Measurements from ENCODE around the gene SH3RF3.

SH3RF3 gene

DNA sequence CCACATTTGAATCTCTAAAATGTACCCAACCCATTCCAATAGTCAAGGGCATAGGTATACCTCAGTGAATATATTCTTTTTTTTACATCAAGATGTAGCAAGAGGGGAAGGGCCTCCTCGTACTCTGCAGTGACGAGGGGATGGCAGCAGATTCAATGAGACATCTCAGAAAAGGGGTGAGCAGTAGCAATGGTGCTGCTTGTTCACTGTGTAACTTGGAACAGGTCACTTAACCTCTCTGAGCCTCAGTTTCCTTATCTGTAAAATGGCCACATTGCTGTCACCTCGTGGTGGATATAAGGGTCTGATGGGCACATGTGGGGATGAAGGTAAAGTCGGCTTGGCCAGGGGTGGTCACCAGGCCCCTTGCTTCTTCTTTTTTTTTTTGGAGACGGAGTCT lies 263.1 kb downstream of the SH3RF3 start:
- Histone ChIP-seq H2AK5ac (ENCODE audit: low read length, severe bottlenecking) (no peak overlapping the region), H3K27me3 (ENCODE audit: control insufficient read depth in 1 of 2, insufficient read depth in 1 of 2, low read length in 2 of 2) (no peaks in the 10 kb centered on the region), H2BK15ac (ENCODE audit: low read depth, poor library complexity, severe bottlenecking) (no peak overlapping the region), H3K4ac (ENCODE audit: low read depth in 1 of 2, low read length in 2 of 2) (no peak overlapping the region), H4K8ac (ENCODE audit: low read length) (no peak overlapping the region), H2BK12ac (ENCODE audit: low read length in 2 of 2) (no peak overlapping the region), H3K4me3 (ENCODE audit: insufficient read depth in 1 of 2, low read depth in 1 of 2, low read length in 2 of 2) (no peak overlapping the region), H2BK120ac (ENCODE audit: low read depth, low read length) (no peak overlapping the region), H3K27ac (ENCODE audit: low read length, poor library complexity, severe bottlenecking) (no peak overlapping the region), H3K18ac (ENCODE audit: low read depth in 1 of 2, low read length in 2 of 2) (no peak overlapping the region), H3K4me2 (ENCODE audit: low read length, poor library complexity, severe bottlenecking) (no peak overlapping the region), H3K9ac (ENCODE audit: low read length) (no peak overlapping the region), H2BK5ac (ENCODE audit: low read depth, low read length, poor library complexity, severe bottlenecking) (no peak overlapping the region), H3K14ac (ENCODE audit: low read length in 2 of 2) (no peak overlapping the region), H3K79me1 (replicated peaks; ENCODE audit: low read length, poor library complexity, severe bottlenecking) (peaks cover 1% of the 10 kb centered on the region), H3K36me3 (ENCODE audit: control insufficient read depth in 1 of 2, insufficient read depth in 2 of 2, low read depth in 1 of 2, low read length in 2 of 2) (peaks cover 0 to 18% of the 10 kb centered on the region in 2 experiments), H2AFZ (ENCODE audit: low read depth, low read length) (no peak overlapping the region), H3K4me1 (ENCODE audit: control insufficient read depth, insufficient read depth, low read depth, low read length) (peaks cover 5% of the 10 kb centered on the region), H3K9me3 (ENCODE audit: control insufficient read depth, low read length) (no peaks in the 10 kb centered on the region), H3K23ac (ENCODE audit: low read length in 2 of 2) (no peak overlapping the region), H4K91ac (ENCODE audit: low read length) (no peak overlapping the region)
- WGBS = 98% methylated on average over 5 of the region's 5 CpGs
- DNase-seq = no peak

DNA sequence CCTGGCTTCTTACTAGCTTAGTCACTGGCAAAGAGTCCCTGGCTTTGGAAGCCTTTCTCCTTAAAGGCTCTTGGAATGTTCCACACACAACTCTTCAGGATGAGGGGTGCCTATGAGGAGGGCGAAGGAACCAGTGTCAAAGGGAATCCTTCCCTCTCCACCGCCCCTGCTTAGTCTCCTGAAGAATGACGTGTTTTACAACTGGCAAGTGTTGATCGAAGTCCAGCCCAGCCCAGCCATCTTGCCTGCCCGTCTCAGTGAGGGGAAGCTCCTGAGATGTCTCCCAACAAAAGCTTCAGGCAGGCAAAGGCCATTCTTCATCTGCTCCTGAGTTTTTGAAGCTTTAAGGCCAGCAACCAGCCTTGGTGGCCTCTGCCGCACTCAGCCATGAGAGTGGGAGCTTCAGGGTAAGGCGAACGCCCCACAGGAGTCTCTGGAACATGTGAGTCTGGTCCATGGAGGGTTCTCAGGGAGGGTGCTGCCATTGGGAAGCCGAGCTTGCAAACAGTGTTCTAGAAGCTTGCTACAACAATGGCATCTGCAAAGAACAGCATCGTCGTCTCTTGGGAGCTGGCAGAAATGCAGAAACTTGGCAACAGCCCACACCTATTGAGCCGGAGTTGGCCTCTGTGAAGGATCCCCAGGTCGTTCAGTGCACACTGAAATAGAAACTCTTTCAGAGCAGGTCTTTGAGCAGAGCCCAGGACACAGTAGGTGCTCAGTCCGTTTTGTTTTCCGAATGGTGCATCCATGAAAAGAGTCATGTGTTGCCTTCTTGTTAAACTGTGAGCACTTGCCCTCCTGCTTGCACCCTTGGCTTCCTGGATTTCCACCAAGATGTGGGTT lies 264.0 kb downstream of the SH3RF3 start:
- no peak for DNase-seq
- Histone ChIP-seq H2BK120ac (ENCODE audit: low read depth, low read length) (no peak overlapping the region), H4K8ac (ENCODE audit: low read length) (no peak overlapping the region), H2AK5ac (ENCODE audit: low read length, severe bottlenecking) (no peak overlapping the region), H3K79me1 (replicated peaks; ENCODE audit: low read length, poor library complexity, severe bottlenecking) (no peaks in the 10 kb centered on the region), H4K91ac (ENCODE audit: low read length) (no peak overlapping the region), H3K4me3 (ENCODE audit: insufficient read depth in 1 of 2, low read depth in 1 of 2, low read length in 2 of 2) (no peak overlapping the region), H3K4me2 (ENCODE audit: low read length, poor library complexity, severe bottlenecking) (no peak overlapping the region), H3K36me3 (ENCODE audit: control insufficient read depth in 1 of 2, insufficient read depth in 2 of 2, low read depth in 1 of 2, low read length in 2 of 2) (peaks cover 0 to 18% of the 10 kb centered on the region in 2 experiments), H3K9me3 (ENCODE audit: control insufficient read depth, low read length) (no peaks in the 10 kb centered on the region), H3K4me1 (ENCODE audit: control insufficient read depth, insufficient read depth, low read depth, low read length) (peaks cover 7% of the 10 kb centered on the region), H3K27ac (ENCODE audit: low read length, poor library complexity, severe bottlenecking) (no peak overlapping the region), H3K27me3 (ENCODE audit: control insufficient read depth in 1 of 2, insufficient read depth in 1 of 2, low read length in 2 of 2) (no peaks in the 10 kb centered on the region), H3K14ac (ENCODE audit: low read length in 2 of 2) (no peak overlapping the region), H3K18ac (ENCODE audit: low read depth in 1 of 2, low read length in 2 of 2) (no peak overlapping the region), H2BK12ac (ENCODE audit: low read length in 2 of 2) (no peak overlapping the region), H2BK15ac (ENCODE audit: low read depth, poor library complexity, severe bottlenecking) (no peak overlapping the region), H3K23ac (ENCODE audit: low read length in 2 of 2) (no peak overlapping the region), H2BK5ac (ENCODE audit: low read depth, low read length, poor library complexity, severe bottlenecking) (no peak overlapping the region), H3K4ac (ENCODE audit: low read depth in 1 of 2, low read length in 2 of 2) (no peak overlapping the region), H2AFZ (ENCODE audit: low read depth, low read length) (no peak overlapping the region), H3K9ac (ENCODE audit: low read length) (no peak overlapping the region)
- WGBS = 94% methylated on average over 15 of the region's 15 CpGs

DNA sequence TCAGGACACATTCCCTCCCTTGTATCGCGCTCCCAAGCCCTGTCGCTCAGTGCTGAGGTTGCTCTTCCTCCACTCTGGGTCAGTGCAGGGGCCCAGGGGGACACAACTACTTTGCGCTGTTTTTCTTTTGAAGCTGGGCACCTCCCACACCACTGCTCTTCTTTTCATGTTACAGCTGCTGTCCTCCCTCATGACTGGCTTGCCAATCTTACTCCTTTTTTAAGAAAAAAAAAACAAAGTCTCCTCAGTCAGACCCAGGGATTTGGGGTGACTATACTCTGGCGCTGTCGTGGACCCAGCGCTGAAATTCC lies 264.6 kb downstream of the SH3RF3 start:
- no peak for DNase-seq
- H3K79me1 ChIP-seq (replicated peaks; ENCODE audit: low read length, poor library complexity, severe bottlenecking) = no peaks in the 10 kb centered on the region
- H3K4ac ChIP-seq (ENCODE audit: low read depth in 1 of 2, low read length in 2 of 2) = no peak overlapping the region
- no peak overlapping the region for H2BK12ac ChIP-seq (ENCODE audit: low read length in 2 of 2)
- H2BK15ac ChIP-seq (ENCODE audit: low read depth, poor library complexity, severe bottlenecking) = no peak overlapping the region
- no peak overlapping the region for H4K91ac ChIP-seq (ENCODE audit: low read length)
- H3K23ac ChIP-seq (ENCODE audit: low read length in 2 of 2) = no peak overlapping the region
- H3K14ac ChIP-seq (ENCODE audit: low read length in 2 of 2) = no peak overlapping the region
- H3K27me3 ChIP-seq (ENCODE audit: control insufficient read depth in 1 of 2, insufficient read depth in 1 of 2, low read length in 2 of 2) = no peaks in the 10 kb centered on the region
- no peak overlapping the region for H3K18ac ChIP-seq (ENCODE audit: low read depth in 1 of 2, low read length in 2 of 2)
- no peak overlapping the region for H2AK5ac ChIP-seq (ENCODE audit: low read length, severe bottlenecking)
- no peak overlapping the region for H2BK120ac ChIP-seq (ENCODE audit: low read depth, low read length)
- no peak overlapping the region for H2BK5ac ChIP-seq (ENCODE audit: low read depth, low read length, poor library complexity, severe bottlenecking)
- no peak overlapping the region for H3K4me3 ChIP-seq (ENCODE audit: insufficient read depth in 1 of 2, low read depth in 1 of 2, low read length in 2 of 2)
- WGBS = 94% methylated on average over 7 of the region's 7 CpGs
- no peak overlapping the region for H3K9ac ChIP-seq (ENCODE audit: low read length)
- peaks cover 9% of the 10 kb centered on the region for H3K4me1 ChIP-seq (ENCODE audit: control insufficient read depth, insufficient read depth, low read depth, low read length)
- H3K36me3 ChIP-seq (ENCODE audit: control insufficient read depth in 1 of 2, insufficient read depth in 2 of 2, low read depth in 1 of 2, low read length in 2 of 2) = peaks cover 0 to 20% of the 10 kb centered on the region in 2 experiments
- no peak overlapping the region for H3K4me2 ChIP-seq (ENCODE audit: low read length, poor library complexity, severe bottlenecking)
- H3K9me3 ChIP-seq (ENCODE audit: control insufficient read depth, low read length) = no peaks in the 10 kb centered on the region
- H3K27ac ChIP-seq (ENCODE audit: low read length, poor library complexity, severe bottlenecking) = no peak overlapping the region
- no peak overlapping the region for H4K8ac ChIP-seq (ENCODE audit: low read length)
- no peak overlapping the region for H2AFZ ChIP-seq (ENCODE audit: low read depth, low read length)

DNA sequence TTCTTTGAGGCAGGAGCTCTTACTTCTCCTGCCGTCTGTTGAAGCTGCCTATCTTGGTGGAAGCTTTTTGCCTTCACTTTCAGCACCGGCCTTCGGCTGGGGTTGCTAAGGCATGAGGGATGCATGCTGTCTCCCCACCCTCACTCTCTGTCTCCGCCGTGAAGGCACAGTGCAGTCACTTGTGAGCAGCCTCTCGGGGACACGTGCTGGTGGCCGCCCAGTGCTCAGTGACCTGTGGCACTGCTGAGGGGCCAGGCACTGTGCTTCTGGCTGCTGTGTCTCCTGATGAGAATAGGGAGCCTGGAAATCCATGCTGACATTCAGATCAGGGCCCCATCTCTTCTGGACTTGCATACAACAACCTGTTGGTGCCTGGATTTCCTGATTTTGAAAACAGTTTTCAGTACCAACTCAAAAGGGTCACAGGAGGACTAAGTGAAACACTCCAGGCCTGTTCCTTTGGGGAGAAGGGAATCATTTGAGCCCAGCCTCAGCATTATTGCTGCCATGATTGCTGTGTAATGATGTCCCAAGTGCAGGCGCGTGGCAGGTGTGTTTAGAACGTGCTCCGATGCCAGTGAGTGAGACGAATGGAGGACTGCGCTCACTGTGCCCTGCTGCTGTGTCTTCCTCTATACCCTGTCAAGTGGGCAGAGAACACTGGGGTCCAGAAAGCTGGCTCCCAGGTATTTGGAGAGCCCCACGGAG lies 266.6 kb downstream of the SH3RF3 start:
- no peak overlapping the region for H2BK5ac ChIP-seq (ENCODE audit: low read depth, low read length, poor library complexity, severe bottlenecking)
- WGBS = 93% methylated on average over 15 of the region's 15 CpGs
- H3K4me1 ChIP-seq (ENCODE audit: control insufficient read depth, insufficient read depth, low read depth, low read length) = peaks cover 11% of the 10 kb centered on the region

More for the DNA sequence above, 266.6 kb downstream of the SH3RF3 start:
- Histone ChIP-seq H4K91ac (ENCODE audit: low read length) (no peak overlapping the region), H3K9me3 (ENCODE audit: control insufficient read depth, low read length) (no peaks in the 10 kb centered on the region), H3K23ac (ENCODE audit: low read length in 2 of 2) (no peak overlapping the region), H3K36me3 (ENCODE audit: control insufficient read depth in 1 of 2, insufficient read depth in 2 of 2, low read depth in 1 of 2, low read length in 2 of 2) (peaks cover 10 to 26% of the 10 kb centered on the region in 2 experiments), H3K79me1 (replicated peaks; ENCODE audit: low read length, poor library complexity, severe bottlenecking) (no peaks in the 10 kb centered on the region), H2BK120ac (ENCODE audit: low read depth, low read length) (no peak overlapping the region), H3K18ac (ENCODE audit: low read depth in 1 of 2, low read length in 2 of 2) (no peak overlapping the region), H2AK5ac (ENCODE audit: low read length, severe bottlenecking) (no peak overlapping the region), H3K4me2 (ENCODE audit: low read length, poor library complexity, severe bottlenecking) (no peak overlapping the region), H3K27ac (ENCODE audit: low read length, poor library complexity, severe bottlenecking) (no peak overlapping the region), H3K4me3 (ENCODE audit: insufficient read depth in 1 of 2, low read depth in 1 of 2, low read length in 2 of 2) (no peak overlapping the region), H2AFZ (ENCODE audit: low read depth, low read length) (no peak overlapping the region), H4K8ac (ENCODE audit: low read length) (no peak overlapping the region), H3K27me3 (ENCODE audit: control insufficient read depth in 1 of 2, insufficient read depth in 1 of 2, low read length in 2 of 2) (no peaks in the 10 kb centered on the region), H3K14ac (ENCODE audit: low read length in 2 of 2) (no peak overlapping the region), H3K9ac (ENCODE audit: low read length) (no peak overlapping the region), H2BK12ac (ENCODE audit: low read length in 2 of 2) (no peak overlapping the region), H2BK15ac (ENCODE audit: low read depth, poor library complexity, severe bottlenecking) (no peak overlapping the region), H3K4ac (ENCODE audit: low read depth in 1 of 2, low read length in 2 of 2) (no peak overlapping the region)
- no peak for DNase-seq

All from mesenchymal stem cell (in vitro differentiated cells and primary cell).